GM12873 (cell line): ENCODE measurements around the gene SYMPK.
A peak's percentile ranks its signal among the peaks of the same experiment; 100 is the strongest.

Source experiments
- TF ChIP-seq, protein P1 (sequence below): IDR thresholded peaks from 2 replicates; pipeline ENCODE4 v1.5.1; 2012; ENCODE audit warnings: low read depth, mild to moderate bottlenecking, moderate library complexity, low read length, control low read depth; ENCODE audit not compliant: insufficient read depth; ENCODE audit errors: missing control alignments

SYMPK gene

DNA sequence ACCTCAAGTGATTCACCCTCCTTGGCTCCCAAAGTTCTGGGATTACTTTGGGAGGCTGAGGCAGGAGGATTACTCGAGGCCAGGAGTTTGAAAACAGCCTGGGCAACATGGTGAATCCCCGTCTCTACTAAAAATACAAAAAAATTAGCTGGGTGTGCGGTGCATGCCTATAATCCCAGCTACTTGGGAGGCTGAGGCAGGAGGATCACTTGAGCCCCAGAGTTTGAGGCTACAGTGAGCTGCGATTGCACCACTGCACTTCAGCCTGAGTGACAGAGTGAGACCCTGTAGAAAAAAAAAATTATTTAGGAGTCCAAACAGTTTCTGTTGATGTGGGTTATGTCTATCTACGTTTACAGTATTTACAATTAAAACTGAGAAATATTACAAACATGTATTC lies 7.9 kb upstream of the SYMPK start:
- TF ChIP-seq, protein P1, sequence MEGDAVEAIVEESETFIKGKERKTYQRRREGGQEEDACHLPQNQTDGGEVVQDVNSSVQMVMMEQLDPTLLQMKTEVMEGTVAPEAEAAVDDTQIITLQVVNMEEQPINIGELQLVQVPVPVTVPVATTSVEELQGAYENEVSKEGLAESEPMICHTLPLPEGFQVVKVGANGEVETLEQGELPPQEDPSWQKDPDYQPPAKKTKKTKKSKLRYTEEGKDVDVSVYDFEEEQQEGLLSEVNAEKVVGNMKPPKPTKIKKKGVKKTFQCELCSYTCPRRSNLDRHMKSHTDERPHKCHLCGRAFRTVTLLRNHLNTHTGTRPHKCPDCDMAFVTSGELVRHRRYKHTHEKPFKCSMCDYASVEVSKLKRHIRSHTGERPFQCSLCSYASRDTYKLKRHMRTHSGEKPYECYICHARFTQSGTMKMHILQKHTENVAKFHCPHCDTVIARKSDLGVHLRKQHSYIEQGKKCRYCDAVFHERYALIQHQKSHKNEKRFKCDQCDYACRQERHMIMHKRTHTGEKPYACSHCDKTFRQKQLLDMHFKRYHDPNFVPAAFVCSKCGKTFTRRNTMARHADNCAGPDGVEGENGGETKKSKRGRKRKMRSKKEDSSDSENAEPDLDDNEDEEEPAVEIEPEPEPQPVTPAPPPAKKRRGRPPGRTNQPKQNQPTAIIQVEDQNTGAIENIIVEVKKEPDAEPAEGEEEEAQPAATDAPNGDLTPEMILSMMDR = no peak

DNA sequence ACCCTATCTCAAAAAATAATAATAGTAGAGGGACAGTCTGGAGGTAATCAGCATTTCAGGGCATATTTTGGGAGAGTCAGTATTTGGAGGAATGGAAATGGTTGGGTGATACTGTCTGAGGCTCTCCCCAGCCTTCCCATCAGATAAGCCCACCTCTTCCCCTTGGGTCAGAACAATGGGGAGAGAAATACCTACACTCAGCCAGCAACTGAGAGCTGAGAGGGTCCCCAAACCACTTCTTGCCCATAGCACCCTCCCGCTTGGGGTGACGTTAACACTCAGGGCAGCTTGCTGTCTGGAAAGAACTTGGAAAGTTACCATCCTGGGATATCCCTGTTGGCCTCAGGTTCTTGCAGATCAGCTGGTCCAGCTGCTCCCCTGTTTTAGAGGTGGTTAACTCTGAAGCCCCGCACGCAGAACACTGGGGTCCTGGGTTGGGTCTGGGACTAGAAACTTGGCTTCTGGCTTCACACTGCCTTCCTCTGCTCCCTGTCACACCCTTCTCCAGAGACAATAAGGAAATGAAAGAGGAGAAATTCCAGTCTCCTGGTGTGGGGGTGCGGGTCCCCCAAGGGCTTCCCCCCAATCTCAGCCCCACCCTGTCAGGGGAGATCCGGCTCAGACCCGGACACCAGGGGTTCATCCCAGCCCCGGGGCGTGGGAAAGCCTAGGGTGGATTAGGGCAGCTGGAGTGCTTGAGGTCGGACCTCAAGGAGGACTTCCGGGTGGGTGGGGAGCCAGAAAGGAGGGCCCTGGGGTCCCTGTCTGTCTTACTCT lies 3.6 kb upstream of the SYMPK start:
- TF ChIP-seq, protein P1 = no peak

DNA sequence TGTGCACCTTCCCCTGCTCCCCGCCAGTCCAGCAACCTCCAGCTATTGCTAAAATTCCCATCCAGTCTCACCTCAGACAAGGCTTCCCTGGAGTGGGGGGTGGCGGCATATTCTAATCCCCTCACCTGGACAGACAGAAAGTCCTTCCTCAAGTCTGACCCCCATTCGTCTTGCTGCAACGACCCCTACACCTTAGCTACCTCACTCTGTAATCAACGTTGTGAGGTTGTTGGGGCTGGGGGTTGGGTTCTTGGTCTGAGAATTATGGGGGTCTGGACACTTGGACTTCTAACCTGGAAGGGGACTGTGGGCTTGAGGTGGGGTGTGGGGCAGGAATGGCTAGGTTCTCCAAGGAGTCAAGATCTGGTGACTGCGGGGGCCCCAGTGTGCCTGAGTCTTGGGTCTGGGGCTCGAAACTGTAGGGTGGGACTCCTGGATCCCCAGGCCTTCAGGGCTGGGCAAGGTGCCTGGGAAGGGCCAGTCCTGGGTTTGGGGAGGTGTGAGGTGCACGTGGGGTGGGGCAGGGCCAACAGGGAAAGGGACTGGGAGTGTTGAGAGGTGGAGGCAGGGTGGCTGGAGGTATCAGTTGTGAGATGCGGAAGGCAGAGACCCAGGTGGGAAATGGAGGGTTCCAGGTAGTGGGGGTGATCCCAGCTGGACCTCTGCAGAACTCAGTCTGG lies 2.5 kb upstream of the SYMPK start:
- TF ChIP-seq, protein P1 = no peak

DNA sequence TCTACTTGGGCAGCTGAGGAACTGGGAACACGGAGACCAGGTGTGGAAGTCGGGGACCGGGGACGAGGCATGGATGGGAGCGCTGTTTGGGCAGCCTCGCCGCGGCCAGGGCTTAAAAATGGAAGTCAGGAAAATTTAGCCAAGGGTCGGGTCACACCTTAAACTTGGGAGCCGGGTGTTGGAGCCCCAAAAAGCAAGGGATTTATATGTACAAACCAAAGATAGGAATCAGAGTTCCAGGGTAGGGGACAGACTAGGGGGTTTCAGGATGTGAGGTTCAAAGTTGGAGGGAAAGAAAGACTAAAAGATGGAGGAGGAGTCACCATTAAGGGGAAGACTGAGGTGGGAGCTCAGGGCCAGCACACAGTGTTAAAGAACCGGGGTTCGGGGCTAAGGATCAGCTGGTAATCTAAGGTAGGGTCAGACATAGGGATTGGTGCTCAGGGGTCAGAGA lies 1.7 kb upstream of the SYMPK start:
- TF ChIP-seq, protein P1 = no peak

DNA sequence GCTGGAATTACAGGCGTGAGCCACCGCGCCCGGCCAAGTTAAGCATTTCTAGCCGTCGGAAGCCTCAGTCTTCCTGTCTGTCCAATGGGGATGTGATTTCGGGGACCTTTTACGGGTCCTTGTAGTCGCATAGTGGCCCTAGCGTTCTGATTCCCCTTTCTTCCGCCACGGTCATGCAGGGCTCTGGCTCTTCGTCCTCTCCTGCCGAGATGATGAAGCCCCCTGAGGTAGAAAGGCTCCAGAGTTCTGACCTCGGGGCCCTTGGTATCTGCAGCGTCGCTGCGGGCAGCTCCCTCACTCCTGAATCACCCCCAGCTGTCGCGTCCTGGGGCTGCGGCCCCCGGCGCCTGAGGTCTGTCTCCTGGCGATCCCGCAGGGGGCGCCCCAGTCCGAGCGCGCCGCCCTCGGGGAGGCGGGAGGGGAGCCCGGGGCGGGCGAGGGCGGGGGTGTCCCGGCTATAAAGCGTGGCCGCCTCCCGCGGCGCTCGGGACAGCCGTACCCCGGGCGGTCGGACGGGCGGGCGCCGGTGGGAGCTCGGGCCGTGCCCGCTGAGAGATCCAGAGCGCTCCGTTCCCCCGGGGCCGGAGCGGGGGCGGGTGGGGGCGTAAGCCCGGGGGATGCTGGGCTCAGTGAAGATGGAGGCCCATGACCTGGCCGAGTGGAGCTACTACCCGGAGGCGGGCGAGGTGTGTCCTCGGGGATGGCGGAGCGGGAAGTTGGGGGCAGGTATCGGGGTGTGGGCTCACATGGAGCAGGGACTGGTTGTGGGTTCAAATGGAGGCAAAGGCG lies 1.1 kb upstream of the SYMPK start, which contains the start of gene FOXA3:
Gene FOXA3 (plus strand): TSS at position 487 of the 789 bp plus-strand sequence. CDS start 131 bp downstream, at position 618.
- TF ChIP-seq, protein P1 = peak; percentile 65

DNA sequence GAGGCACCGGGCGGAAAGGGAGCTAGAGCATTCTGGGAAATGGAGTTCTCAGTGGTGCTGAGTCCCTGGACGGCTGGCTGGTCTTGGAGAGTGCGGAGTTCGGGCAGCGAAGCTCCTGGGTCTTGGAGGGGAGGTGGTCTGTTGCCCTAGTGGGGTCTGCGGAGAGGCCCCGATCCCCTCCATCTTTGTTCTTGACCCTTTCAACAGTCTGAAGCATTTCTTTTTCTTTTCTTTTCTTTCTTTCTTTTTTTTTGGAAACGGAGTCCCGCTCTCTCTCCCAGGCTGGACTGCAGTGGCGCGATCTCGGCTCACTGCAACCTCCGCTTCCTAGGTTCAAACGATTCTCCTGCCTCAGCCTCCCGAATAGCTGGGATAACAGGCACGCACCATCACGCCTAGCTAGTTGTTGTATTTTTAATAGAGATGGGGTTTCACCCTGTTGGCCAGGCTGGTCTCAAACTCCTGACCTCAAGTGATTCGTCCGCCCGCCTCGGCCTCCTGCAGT lies 440 bp upstream of the SYMPK start:
- TF ChIP-seq, protein P1 = no peak

DNA sequence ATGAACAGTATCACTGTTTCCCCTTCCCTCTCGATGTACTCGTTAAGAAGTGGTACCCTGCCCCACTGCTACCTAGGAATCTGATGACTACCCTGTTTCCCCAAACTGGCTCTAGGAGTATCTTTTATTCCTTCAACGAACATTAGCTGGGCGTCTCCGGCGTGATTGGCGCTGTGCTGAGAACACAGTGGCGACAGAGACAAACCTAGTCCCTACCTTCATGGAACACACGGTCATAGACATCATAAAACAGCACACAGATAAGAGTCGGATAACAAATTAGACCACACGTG lies 730 bp downstream of the SYMPK start:
- TF ChIP-seq, protein P1 = no peak
